A549 treated with Mapracorat at 1 μM for 4 hours (cell line): ENCODE results near the gene EMC8. TPM values are rescaled to one million over a fixed set of nuclear protein-coding genes. Genes with fewer than 3 reads are reported as not detected.

Experiments used
- total RNA-seq: library from RNA; stranded (reverse); fragments of 200-300 nt; extraction: Qiagen RNA extraction; gene quantifications from 5 replicates; pipeline ENCODE4 v1.2.3, GENCODE V29; 2022

EMC8 gene
- 58.1 to 72.5 TPM (median 71.5 TPM) in 5 replicates for total RNA-seq

GRCh38 chr16:85799497-85800320, at the start of gene EMC8, which contains the start of gene COX4I1:
Gene EMC8 (minus strand): TSS chr16:85799544. CDS start chr16:85799295, 249 bp downstream.
Gene COX4I1 (plus strand): TSS chr16:85799695. CDS start chr16:85801206, 1,511 bp downstream.

GRCh38 chr16:85750827-85751697, 48.3 kb downstream of the EMC8 start, which contains the start of gene C16orf74:
Gene C16orf74 (minus strand): TSS chr16:85751096. CDS start chr16:85735217, 15,879 bp downstream.

Other genes starting within 250 kb of the EMC8 start
- gene GSE1, start 186.2 kb downstream of the EMC8 start, total RNA-seq, result 18.4 to 24.1 TPM (median 21.9 TPM) in 5 replicates
- 28.0 to 32.0 TPM (median 30.8 TPM) in 5 replicates for gene GINS2, start 110.6 kb downstream of the EMC8 start, total RNA-seq
- 12.3 to 19.5 TPM (median 15.1 TPM) in 5 replicates for gene C16orf74, start 48.4 kb downstream of the EMC8 start, total RNA-seq
- 777 to 814 TPM (median 793 TPM) in 5 replicates for gene COX4I1, start 151 bp upstream of the EMC8 start, total RNA-seq
- 0.13 to 0.39 TPM (median 0.22 TPM) in 5 replicates for gene IRF8, start 99.6 kb upstream of the EMC8 start, total RNA-seq